AG09319 (cell line): Measurements from ENCODE around the gene PDE4D.

ENCODE experiments used
- DNase-seq: peaks from one replicate; pipeline ENCODE4 v3.0.0-alpha.2; 2010; ENCODE audit warnings: low read depth; ENCODE audit errors: extremely low read depth
- CTCF ChIP-seq: IDR thresholded peaks from 2 replicates; pipeline ENCODE4 v1.5.1; 2011; ENCODE audit warnings: low read depth, mild to moderate bottlenecking, inconsistent platforms, low read length, moderate library complexity

The PDE4D gene

GRCh38 chr5:59187857-59188256 lies 705.7 kb downstream of the PDE4D start:
- no peak for DNase-seq
- no peak for TF ChIP-seq CTCF

DNA sequence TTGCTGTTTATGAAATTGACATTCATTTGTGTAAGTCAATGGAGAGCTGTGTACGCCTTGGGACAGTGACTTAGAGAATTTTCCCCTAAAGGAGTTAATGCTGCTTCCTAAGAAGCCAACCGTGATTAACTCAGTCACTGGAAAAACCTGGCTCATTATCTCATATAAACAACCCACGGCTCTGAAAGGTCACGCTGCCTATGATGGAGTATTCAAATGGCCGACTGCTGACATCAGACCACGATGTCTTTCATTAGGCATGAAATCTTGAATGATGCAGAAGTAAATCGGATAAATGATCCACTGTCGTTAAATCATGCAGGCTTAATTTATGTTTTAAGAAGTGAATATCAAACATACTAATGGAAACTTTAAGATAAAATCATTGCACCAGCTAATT lies 706.9 kb downstream of the PDE4D start:
- no peak for DNase-seq
- TF ChIP-seq CTCF = no peak

- no peak for DNase-seq
- no peak for TF ChIP-seq CTCF
These were observed 707.7 kb downstream of the PDE4D start for GRCh38 chr5:59185757-59186385.

DNA sequence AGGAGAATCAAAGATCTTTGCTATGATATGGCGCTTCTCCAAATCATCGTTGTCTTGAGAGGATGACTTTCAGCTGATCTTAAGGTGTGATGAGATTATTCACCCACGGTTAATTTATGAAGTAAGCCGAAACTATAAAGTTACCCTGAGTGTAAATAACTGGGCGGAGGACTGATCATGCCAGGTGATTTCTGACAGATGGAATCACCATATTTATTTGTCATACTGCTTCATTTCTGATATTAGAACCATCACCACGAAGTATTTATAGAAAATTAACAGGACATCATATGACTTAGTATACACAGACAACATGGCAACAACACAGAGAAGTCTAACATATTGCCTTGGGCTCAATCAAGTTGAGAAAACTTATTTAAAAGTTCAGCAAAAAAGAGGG lies 708.8 kb downstream of the PDE4D start:
- DNase-seq = no peak
- no peak for TF ChIP-seq CTCF

DNA sequence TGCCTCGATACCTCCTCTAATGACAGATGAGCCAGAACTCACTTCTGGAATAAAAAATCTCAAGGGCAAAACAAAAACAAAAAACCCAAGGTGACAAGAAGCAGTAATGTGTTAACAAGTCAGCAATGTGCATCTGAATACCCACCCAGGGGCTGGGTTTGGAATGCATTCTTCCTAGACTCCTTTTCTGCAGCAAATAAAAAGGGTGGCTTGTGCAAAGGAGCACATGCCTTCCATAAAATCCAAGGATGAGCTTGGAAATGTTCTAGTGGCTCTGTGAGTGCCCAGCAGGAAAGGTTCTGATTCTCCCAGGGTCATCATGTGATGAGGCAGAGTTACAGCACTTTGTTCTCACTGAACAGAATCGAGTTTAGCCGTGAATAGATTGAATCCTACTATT lies 710.8 kb downstream of the PDE4D start:
- no peak for DNase-seq
- no peak for TF ChIP-seq CTCF

- no peak for DNase-seq
These were observed 713.0 kb downstream of the PDE4D start for GRCh38 chr5:59180515-59180914.

GRCh38 chr5:59179704-59180103 lies 713.8 kb downstream of the PDE4D start:
- no peak for DNase-seq
- TF ChIP-seq CTCF = no peak

More at GRCh38 chr5:59180515-59180914, 713.0 kb downstream of the PDE4D start:
- no peak for TF ChIP-seq CTCF
